Natural killer cell (primary cell): Measurements from ENCODE around the gene RAB20. TPM values are rescaled to one million over a fixed set of nuclear protein-coding genes. Genes with fewer than 3 reads are reported as not detected.

ENCODE experiments used
- ATAC-seq, 3 donors: fragments of 150-1000 bp in 2 of 3; fragments of 200-7000 bp in 1 of 3; cut with Tn5 transposase; 1 replicate in 1 of 3; 2 replicates in 2 of 3; pipeline ENCODE4 v1.10.0; 2021; ENCODE audit warnings: mild to moderate bottlenecking in 2 of 3, moderate library complexity in 2 of 3
- DNase-seq, 2 donors: peaks; one replicate each; pipeline versions ENCODE4 v3.0.0 to v3.0.0-alpha.2; 2013 to 2021; ENCODE audit warnings: mixed read lengths in 1 of 2
- H3K27ac ChIP-seq: one replicate; pipeline ENCODE4 v1.5.1; 2013; ENCODE audit warnings: mild to moderate bottlenecking, low read length
- H3K27me3 ChIP-seq: one replicate; pipeline ENCODE4 v1.6.1; 2013; ENCODE audit warnings: low read length; ENCODE audit not compliant: control insufficient read depth, insufficient read depth
- H3K36me3 ChIP-seq: one replicate; pipeline ENCODE4 v1.6.1; 2013; ENCODE audit warnings: low read length; ENCODE audit not compliant: control insufficient read depth, insufficient read depth
- H3K4me1 ChIP-seq: one replicate; pipeline ENCODE4 v1.6.1; 2013; ENCODE audit warnings: low read length; ENCODE audit not compliant: control insufficient read depth, insufficient read depth
- H3K4me3 ChIP-seq: one replicate; pipeline ENCODE4 v1.5.1; 2013; ENCODE audit warnings: low read length
- H3K9me3 ChIP-seq: one replicate; pipeline ENCODE4 v1.6.1; 2013; ENCODE audit warnings: low read length; ENCODE audit not compliant: control insufficient read depth, insufficient read depth
- H3K27ac Mint-ChIP-seq, 2 donors: one replicate each; pipeline ENCODE4 v1.8.0; 2022; ENCODE audit warnings: mild to moderate bottlenecking in 2 of 2, mixed read lengths in 2 of 2, moderate library complexity in 1 of 2
- H3K27me3 Mint-ChIP-seq, 2 donors: one replicate each; pipeline ENCODE4 v1.8.0; 2022; ENCODE audit warnings: low read depth in 2 of 2, mixed read lengths in 2 of 2
- H3K36me3 Mint-ChIP-seq: one replicate; pipeline ENCODE4 v1.8.0; 2022; ENCODE audit warnings: mixed read lengths
- H3K4me1 Mint-ChIP-seq, 2 donors: one replicate each; pipeline ENCODE4 v1.8.0; 2022; ENCODE audit warnings: mixed read lengths in 2 of 2
- H3K4me3 Mint-ChIP-seq: one replicate; pipeline ENCODE4 v1.8.0; 2022; ENCODE audit warnings: mild to moderate bottlenecking, moderate library complexity, mixed read lengths
- H3K9me3 Mint-ChIP-seq, 2 donors: one replicate each; pipeline ENCODE4 v1.8.0; 2022; ENCODE audit warnings: mixed read lengths in 2 of 2
- CTCF ChIP-seq: fragments of 200-600 bp; IDR thresholded peaks from one replicate; pipeline ENCODE4 v1.8.0; 2022; ENCODE audit warnings: antibody characterized with exemption
- WGBS: methylation state at CpG from one replicate; pipeline ENCODE4 v1.1.7; 2013; ENCODE audit warnings: missing lambda C conversion rate; ENCODE audit not compliant: insufficient coverage; 5-methylcytosine and 5-hydroxymethylcytosine counted together
- intact Hi-C: fragments of 100-400 bp; cut with micrococcal nuclease; formaldehyde crosslinking; loops from one replicate; pipeline ENCODE4 v1.14.2; 2022
- total RNA-seq, 4 donors: library from RNA; stranded (reverse); fragments of 120-200 nt in 1 of 4; gene quantifications; one replicate each; pipeline versions ENCODE4 v1.2.3 to v1.2.4, GENCODE V29; 2013 to 2022

Gene RAB20
- total RNA-seq, 3 donors from 2014 or later (not counting 1 experiment from before 2014, with no cell fraction given), result 1.0 to 3.3 (median 1.2) TPM

GRCh38 chr13:110593430-110594130, 32.1 kb upstream of the RAB20 start:
- intact Hi-C loops, result loop anchor here (1.0 kb wide), 1 partner anchor 226 kb away; no protein-coding TSS in a partner anchor
- DNase-seq (peak in 1 of 2 donors; percentile 67), ATAC-seq (peak; percentile 38 to 64 (median 44))
- Mint-ChIP-seq H3K27me3 (peaks cover 8 to 14% of the 10 kb centered on the region in 2 donors), H3K4me3 (no peak overlapping the region), H3K9me3 (no peaks in the 10 kb centered on the region), H3K36me3 (no peaks in the 10 kb centered on the region), H3K4me1 (no peaks in the 10 kb centered on the region), H3K27ac (no peak overlapping the region)
- no peaks in the 10 kb centered on the region for H3K4me1 ChIP-seq
- no peak overlapping the region for H3K27ac ChIP-seq
- peak; percentile 38 for TF ChIP-seq CTCF
- H3K36me3 ChIP-seq, result no peaks in the 10 kb centered on the region
- WGBS, result 53% methylated on average over 5 of the region's 6 CpGs
- H3K4me3 ChIP-seq, result no peak overlapping the region
- H3K27me3 ChIP-seq, result no peaks in the 10 kb centered on the region
- H3K9me3 ChIP-seq, result no peaks in the 10 kb centered on the region

GRCh38 chr13:110592665-110593064, 31.1 kb upstream of the RAB20 start:
- Histone ChIP-seq H3K27me3 (no peaks in the 10 kb centered on the region), H3K4me3 (no peak overlapping the region), H3K4me1 (no peaks in the 10 kb centered on the region), H3K27ac (no peak overlapping the region), H3K36me3 (no peaks in the 10 kb centered on the region), H3K9me3 (no peaks in the 10 kb centered on the region)
- H3K36me3 Mint-ChIP-seq, result no peaks in the 10 kb centered on the region
- H3K27ac Mint-ChIP-seq, result no peak overlapping the region
- ATAC-seq (no peak), DNase-seq (no peak)
- no peak overlapping the region for H3K4me3 Mint-ChIP-seq
- no peaks in the 10 kb centered on the region for H3K9me3 Mint-ChIP-seq
- WGBS, result 84% methylated on average over 2 of the region's 2 CpGs
- TF ChIP-seq CTCF, result no peak
- H3K27me3 Mint-ChIP-seq, result peaks cover 12 to 14% of the 10 kb centered on the region in 2 donors
- H3K4me1 Mint-ChIP-seq, result no peaks in the 10 kb centered on the region
- intact Hi-C loops, result loop anchor here (1.0 kb wide), 1 partner anchor 227 kb away; no protein-coding TSS in a partner anchor

- Mint-ChIP-seq H3K27me3 (peaks cover 18% of the 10 kb centered on the region in 2 donors), H3K4me3 (no peak overlapping the region), H3K36me3 (no peaks in the 10 kb centered on the region), H3K4me1 (no peaks in the 10 kb centered on the region), H3K27ac (no peak overlapping the region), H3K9me3 (no peaks in the 10 kb centered on the region)
- ATAC-seq (no peak), DNase-seq (no peak)
- intact Hi-C loops, result no loop called here
- 87% methylated on average over 6 of the region's 6 CpGs for WGBS
- H3K4me3 ChIP-seq, result no peak overlapping the region
- no peaks in the 10 kb centered on the region for H3K36me3 ChIP-seq
- no peak overlapping the region for H3K27ac ChIP-seq
- H3K9me3 ChIP-seq, result no peaks in the 10 kb centered on the region
- H3K4me1 ChIP-seq, result no peaks in the 10 kb centered on the region
- TF ChIP-seq CTCF, result no peak
- no peaks in the 10 kb centered on the region for H3K27me3 ChIP-seq
Measured at GRCh38 chr13:110590577-110590976, 29.1 kb upstream of the RAB20 start.
